MV-4-11 (cell line): Measurements from ENCODE around the gene LPP.

Experiments
- DNase-seq: peaks from one replicate; lab custom pipeline; 2025; lab: John Stamatoyannopoulos, UW

LPP gene

DNA sequence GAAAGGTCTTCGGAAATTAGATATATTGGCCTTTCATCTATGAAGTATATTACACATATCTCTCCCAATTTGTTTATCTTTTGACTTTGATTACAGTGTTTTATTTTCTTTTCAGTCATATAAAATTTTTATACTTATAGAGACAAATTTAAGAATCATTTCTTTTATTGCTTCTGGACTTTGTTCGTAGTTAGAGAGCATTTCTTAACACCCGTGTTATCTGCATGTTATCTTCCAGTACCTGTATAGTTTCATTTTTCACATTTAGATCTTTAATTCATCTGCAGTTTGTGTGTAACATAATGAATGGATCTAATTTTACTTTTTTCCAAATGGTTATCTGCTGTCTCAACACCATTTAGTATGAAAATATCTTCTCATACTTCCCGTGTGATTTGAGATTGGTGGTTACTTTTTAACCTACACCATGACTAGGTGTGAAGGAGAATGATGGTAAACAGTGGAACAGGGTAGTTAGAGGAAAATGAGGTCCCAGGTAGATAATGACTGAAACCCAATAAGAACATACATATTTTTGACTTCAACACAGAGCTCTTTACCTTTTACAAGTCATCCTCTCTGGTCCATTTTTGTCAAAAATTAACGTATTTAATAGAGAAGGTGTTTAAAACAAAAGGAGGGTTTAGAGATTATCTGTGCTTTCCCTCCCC lies 99.3 kb downstream of the LPP start:
- DNase-seq = no peak

DNA sequence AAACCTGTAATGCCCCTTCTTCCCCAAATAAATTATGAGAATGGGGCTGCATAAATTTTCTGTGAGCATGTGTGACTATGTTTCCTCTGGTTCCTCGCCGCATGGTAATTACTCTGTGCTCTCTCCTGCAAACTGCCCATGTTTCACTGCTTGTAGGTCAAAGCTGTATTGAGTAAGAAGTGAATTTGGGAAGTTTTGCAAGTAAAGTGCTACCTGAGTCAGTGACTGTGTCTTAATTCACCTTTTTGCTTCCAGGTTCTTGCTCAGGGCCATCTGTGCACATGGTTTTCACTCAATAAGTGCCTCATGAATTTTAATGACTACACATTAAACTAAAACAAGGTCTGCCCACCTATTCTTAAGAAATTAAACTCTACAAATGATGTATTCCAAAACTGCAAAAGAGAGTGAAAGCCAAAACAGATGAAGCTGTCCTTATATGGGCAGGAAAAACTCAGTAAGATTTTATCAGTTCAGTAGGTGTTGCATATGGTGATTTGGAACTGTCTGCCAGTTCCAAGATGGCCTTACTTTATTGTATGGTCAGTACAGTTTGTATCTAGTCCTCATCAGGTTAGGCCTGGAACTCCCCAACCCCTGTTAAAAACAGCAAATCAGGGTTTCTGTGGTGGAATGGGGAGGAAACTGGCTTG lies 100.0 kb downstream of the LPP start:
- no peak for DNase-seq

- no peak for DNase-seq
Observed at GRCh38 chr3:188254520-188255070, 100.6 kb downstream of the LPP start.

- DNase-seq = no peak
Observed at GRCh38 chr3:188255190-188255589, 101.2 kb downstream of the LPP start.

- no peak for DNase-seq
Observed at GRCh38 chr3:188256758-188257157, 102.8 kb downstream of the LPP start.

DNA sequence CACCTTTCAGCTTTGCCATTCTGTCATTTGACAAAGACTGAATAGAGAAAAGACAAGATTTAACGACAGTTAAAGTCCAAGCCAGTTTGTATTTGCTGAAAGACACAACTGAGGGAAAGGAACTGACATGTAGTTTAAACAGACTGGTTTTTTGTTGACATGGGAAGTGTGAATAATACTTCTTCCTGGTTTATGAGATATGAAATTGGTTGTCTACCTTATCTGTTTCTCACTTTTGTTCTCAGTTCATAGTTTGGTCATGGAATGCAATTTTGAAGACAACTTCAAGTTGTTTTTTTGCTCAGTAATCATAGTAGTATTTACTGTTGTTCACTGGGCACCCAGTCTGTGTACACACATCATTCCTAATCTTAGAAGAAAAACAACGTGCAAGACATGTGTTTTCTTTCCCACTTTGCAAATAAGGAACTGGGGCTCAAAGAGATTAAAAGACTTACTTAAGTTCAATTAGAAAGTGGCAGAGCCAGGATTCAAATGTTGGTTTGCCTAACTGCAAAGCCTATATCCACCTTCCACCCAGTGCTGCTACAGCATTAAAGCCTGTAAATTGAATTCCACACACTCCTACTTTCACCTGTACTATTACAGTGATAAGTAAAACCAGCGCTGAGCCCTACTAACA lies 103.5 kb downstream of the LPP start:
- peak; percentile 25 for DNase-seq

DNA sequence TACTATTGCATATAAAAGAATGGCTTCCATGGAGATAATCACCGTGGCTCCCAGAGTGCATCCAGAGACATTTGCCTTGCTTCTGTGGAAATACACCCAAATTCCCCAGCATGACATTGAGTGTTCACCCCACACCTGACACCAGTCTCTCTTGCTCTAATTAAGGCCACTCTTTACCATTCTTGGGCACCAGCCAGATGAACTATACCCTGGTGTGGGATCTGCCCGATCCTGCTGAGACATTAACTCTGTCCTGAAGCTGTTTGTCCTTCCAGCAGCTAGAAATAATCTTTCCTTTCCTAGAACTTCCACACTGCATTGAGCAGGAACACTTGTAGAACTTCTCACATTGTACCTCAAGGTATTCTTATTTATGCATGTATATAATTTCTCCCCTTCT lies 105.2 kb downstream of the LPP start:
- DNase-seq = no peak

- DNase-seq = no peak
Observed at GRCh38 chr3:188259596-188259995, 105.6 kb downstream of the LPP start.

GRCh38 chr3:188261011-188261410 lies 107.1 kb downstream of the LPP start:
- DNase-seq = no peak

GRCh38 chr3:188262488-188262887 lies 108.5 kb downstream of the LPP start:
- DNase-seq = no peak

GRCh38 chr3:188262913-188263683 lies 109.1 kb downstream of the LPP start:
- DNase-seq = no peak

DNA sequence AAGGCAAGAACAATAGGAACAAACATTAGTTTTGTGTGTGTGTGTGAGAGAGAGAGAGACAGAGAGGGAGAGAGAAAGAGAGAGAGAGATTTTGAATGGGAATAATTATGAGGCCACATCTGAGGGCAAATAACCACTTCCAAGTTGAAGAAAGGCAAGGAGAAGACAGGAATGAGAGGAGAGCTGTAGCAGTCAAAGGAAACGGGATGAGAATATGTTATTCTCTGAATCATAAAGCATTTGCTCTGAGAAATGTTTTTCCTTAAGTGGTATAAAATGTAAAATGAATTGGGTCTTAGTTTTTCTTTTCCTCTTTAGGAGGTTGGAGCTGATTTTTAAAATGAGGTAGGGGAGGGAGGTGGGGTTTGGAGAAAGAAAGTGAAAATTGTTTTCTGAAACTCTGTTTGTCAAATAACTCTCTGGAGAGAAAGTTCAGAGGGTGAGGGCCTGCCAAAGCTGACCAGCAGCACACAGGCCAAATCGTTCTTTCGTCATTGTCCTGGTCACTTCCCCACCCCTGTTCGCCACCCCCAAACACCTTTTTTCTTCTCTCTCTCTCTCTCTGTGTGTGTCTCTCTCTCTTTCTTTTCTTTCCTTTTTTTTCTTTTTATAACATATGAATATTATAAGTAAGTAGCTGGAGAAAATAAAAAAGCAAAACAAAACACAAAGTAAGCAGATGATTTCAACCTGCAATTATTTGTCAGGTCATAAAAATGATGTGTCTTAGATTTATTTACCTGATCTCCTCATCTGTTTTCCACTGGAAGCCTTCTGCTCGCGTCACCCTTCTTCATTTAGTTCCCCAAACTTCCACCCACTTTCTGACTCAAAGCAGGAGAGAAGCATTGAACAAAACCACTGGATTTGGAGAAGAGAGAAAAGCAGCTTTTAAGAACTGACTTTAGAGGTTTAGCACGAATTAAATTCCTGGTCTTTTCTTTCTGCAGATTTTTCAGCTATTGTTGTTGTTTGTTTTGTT lies 110.6 kb downstream of the LPP start:
- DNase-seq = peak; percentile 11

DNA sequence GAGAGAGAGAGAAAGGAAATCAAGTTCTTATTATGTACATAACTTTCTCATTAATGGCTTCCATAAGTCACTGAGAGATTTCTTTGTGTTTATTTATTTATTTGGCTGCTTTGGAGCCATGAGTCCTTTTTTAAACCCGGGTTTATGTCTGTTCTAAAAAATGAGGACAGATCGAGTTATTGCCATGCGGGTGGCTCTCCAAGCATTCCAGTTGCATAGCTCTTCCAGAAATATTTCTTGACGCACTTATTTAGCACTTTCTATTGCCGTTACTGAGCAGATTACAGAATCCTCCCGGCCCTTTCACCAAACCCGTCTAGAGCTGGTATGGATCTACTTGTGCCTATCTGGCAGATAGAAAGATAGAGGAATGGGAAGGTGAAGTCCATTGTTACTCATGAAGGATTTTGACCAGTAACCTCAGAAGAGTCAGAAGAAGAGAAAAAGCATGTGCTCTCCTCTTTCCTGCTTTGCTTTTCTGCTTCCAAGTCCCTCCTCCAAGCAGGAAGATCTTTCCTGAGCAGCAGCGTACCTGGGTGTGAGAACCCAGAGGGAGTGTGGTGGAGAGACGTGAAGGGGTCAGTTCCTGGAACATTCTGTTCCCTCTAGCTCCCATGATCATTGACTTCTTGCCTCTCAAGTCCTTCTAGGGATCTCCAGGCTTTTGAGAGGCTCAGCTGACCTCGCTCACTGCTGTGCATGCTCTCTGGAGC lies 112.8 kb downstream of the LPP start:
- no peak for DNase-seq

DNA sequence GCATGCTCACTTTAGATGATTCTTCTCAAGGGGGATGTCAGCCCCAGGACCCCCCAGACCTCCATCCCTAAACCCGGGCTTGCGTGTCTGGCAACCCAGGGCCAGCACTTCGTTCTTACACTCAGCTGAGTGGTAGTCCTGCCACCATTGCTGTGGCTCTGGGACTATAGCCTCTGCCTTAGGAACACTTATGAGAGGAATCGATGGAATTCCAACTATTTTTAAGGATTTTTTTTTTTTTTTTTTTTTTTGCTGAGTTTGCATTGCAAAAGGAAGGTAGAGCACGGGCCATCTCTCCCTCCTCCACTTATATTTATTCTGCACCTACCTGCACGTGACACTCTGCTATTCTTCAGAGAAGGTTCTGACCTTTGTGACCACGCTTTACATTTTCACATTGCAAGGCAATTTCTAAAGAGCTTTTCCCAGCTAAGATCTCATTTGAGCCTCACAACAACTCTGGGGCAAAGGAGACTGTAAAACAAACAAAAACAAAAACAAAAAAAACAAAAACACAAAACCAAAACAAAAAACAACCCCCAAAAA lies 113.9 kb downstream of the LPP start:
- no peak for DNase-seq

DNA sequence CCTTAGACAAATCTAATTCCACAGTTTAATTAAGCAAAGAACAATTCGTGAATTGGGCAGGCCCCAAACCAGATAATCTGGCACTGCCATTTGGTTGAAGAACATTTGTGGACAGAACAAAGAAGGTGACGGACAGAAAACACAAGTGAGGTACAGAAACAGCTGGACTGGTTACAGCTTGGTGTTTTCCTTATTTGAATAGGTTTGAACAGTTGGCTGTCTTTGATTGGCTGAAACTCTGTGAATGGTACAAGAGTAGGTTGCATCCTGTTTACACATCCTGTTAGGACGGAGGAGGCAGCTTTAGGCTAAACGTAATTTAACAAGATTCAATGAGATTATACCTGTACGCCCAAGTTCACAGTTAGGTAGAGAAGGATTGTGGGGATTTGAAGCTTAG lies 114.4 kb downstream of the LPP start:
- no peak for DNase-seq

DNA sequence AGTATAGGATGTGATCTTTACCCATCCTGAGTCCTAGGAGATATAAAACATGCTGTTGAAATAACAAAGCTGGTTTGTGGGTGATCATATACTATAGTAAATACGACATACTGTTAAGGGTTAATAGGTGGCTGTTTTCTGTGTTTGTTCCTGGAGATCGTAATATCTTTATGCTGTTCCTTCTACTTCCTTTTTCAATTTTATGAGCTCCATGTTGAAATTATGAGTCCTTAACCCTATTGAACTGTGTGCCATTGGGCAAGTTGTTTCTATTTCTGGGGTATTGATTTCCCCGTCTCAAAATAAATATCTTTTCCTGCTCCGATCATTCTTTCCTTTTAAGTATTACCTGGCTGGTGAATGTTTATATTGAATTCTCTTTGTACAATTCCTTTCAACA lies 115.1 kb downstream of the LPP start:
- DNase-seq = peak; percentile 38

- peak; percentile 73 for DNase-seq
Observed at GRCh38 chr3:188270423-188270972, 116.5 kb downstream of the LPP start.

GRCh38 chr3:188271226-188271914 lies 117.4 kb downstream of the LPP start:
- no peak for DNase-seq
